Epithelial cell of esophagus (primary cell): ENCODE data around the gene CCSER1.
"Not testable (repeated sequence)": the region's sequence is repeated elsewhere in the genome, so short reads cannot be mapped to it uniquely, and the experiment has no call there.

Source experiments
- DNase-seq: peaks from one replicate; pipeline ENCODE4 v3.0.0; 2010; ENCODE audit warnings: low read depth
- H3K4me3 ChIP-seq: 2 replicates; pipeline ENCODE4 v1.5.1; 2011; ENCODE audit warnings: mild to moderate bottlenecking, low read length, control low read depth
- CTCF ChIP-seq: IDR thresholded peaks from 2 replicates; pipeline ENCODE4 v1.5.1; 2011; ENCODE audit warnings: low read depth, mild to moderate bottlenecking, low read length, control low read depth, inconsistent platforms; ENCODE audit not compliant: insufficient read depth; ENCODE audit errors: missing control alignments

CCSER1 gene

GRCh38 chr4:91257721-91258120 lies 1130.5 kb downstream of the CCSER1 start:
- DNase-seq = no peak
- no peak overlapping the region for H3K4me3 ChIP-seq
- TF ChIP-seq CTCF = no peak

GRCh38 chr4:91258326-91258725 lies 1131.1 kb downstream of the CCSER1 start:
- no peak for TF ChIP-seq CTCF
- no peak for DNase-seq
- H3K4me3 ChIP-seq = no peak overlapping the region

GRCh38 chr4:91267543-91267942 lies 1140.3 kb downstream of the CCSER1 start:
- no peak for TF ChIP-seq CTCF
- no peak overlapping the region for H3K4me3 ChIP-seq
- peak; percentile 36 for DNase-seq

GRCh38 chr4:91268481-91268880 lies 1141.3 kb downstream of the CCSER1 start:
- DNase-seq, H3K4me3 ChIP-seq: not testable (repeated sequence)

GRCh38 chr4:91268913-91269312 lies 1141.7 kb downstream of the CCSER1 start:
- DNase-seq = no peak
- TF ChIP-seq CTCF = no peak
- H3K4me3 ChIP-seq = no peak overlapping the region

- no peak for DNase-seq
- no peak for TF ChIP-seq CTCF
- no peak overlapping the region for H3K4me3 ChIP-seq
Observed at GRCh38 chr4:91279899-91280298, 1152.7 kb downstream of the CCSER1 start.

- DNase-seq = no peak
- no peak for TF ChIP-seq CTCF
- no peak overlapping the region for H3K4me3 ChIP-seq
Observed at GRCh38 chr4:91280551-91281290, 1153.5 kb downstream of the CCSER1 start.

GRCh38 chr4:91282217-91282616 lies 1155.0 kb downstream of the CCSER1 start:
- TF ChIP-seq CTCF = no peak
- H3K4me3 ChIP-seq = no peak overlapping the region
- no peak for DNase-seq
